NCI-H2196 treated with DMSO at 0.1 percent for 48 hours (cell line): ENCODE results near the gene ANKRD2.
A peak's percentile ranks its signal among the peaks of the same experiment; 100 is the strongest.
"Not testable (repeated sequence)": the region's sequence is repeated elsewhere in the genome, so short reads cannot be mapped to it uniquely, and the experiment has no call there.

Experiments used
- DNase-seq: peaks from one replicate; lab custom pipeline; 2025; ENCODE audit not compliant: unreplicated experiment; lab: John Stamatoyannopoulos, UW

ANKRD2 gene, protein sequence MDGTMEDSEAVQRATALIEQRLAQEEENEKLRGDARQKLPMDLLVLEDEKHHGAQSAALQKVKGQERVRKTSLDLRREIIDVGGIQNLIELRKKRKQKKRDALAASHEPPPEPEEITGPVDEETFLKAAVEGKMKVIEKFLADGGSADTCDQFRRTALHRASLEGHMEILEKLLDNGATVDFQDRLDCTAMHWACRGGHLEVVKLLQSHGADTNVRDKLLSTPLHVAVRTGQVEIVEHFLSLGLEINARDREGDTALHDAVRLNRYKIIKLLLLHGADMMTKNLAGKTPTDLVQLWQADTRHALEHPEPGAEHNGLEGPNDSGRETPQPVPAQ

DNA sequence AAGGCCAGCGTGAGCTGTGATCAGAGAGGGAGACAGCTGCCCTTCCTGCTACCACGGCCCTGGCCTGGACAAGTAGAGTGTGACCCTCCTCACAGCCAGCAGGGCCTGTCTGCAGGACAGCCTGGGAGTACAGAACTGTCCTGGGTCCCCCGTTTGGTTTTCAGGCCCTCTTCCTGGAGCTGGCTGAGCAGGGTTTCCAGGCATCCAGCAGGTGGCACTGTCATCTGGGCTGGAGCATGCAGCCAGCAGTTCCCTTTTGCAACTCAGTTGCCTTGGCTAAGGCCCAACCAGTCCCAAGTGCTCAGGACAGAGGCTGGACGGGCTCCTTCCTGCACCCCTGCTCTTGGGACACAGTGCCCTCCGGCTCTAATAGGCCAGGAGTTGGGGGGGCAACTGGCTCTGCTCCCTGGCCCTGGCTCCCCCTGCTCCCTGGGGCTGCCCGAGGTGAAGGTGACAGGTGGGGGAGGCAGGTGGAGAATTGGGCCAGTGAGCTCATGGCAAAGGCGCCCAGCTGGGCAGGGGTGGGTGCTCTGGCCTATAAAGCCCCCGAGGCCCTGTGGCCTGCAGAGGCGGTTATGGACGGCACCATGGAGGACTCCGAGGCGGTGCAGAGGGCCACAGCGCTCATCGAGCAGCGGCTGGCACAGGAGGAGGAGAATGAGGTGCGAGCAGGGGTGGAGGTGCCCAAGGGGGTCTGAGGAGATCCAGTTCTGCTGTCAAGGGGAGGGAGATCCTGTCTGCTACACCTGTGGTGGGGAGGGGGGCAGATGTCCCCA, at the start of gene ANKRD2:
TSS of gene ANKRD2 (plus strand) at position 566 of the 776 bp plus-strand sequence. CDS start at position 576, 10 bp downstream.
- peak; percentile 5 for DNase-seq

DNA sequence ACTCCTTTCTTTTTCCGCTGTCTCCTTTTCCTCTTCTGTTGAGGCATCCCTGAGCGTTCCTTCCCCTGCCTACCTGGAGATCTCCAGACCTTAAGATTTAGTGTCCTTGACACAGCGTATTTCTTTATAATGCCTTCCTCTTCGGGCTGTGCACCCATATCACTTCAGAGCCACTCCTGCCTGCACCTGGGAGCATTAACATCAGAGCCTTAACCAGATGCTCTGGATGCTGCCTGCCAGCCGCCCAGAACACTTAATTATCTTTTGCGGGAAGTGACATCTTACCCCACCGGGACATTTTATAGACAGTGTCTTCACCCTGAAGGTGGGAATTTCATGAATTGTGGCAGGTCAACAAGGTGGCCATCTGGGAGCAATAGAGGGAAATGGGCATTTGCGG, 49.6 kb upstream of the ANKRD2 start:
- no peak for DNase-seq

DNA sequence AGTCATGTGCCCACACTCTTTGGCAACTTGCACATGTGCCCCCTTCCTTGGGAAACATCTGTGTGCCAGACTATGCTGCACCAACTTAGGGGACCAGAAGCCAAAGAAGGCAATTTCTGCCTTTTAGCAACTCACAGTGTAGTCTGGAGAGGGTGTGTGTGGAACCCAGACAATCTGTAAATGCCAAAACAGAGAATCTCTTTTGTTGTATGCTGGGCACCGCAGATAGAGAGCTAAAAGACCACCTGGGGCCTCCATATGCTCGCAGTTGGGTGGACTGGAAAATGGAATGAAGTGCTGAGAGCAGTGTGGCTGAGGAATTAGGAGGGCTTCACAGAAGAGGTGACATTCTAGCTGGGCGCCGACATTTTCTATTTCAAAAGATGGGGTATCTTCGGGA, 47.5 kb upstream of the ANKRD2 start:
- DNase-seq, result no peak

DNA sequence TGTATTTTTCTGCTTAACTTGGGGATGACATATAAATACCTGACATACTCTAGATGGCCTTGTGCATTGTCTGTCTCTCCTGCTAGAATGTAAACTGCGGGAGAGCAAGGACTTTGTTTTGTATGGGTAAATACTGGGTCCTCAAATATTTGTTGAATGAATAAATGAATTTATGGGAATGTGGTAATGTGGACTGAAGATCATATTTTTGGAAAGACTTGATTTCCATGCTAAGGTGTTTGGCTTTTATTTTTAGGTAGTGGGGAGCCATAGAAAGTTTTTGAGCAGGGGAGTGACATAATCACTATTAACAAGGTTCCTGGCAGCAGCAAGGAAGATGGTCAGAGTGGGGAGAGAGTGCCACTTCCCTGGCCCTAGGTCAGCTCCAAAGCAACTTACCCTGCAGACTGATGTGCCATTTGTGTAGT, 46.9 kb upstream of the ANKRD2 start:
- no peak for DNase-seq

DNA sequence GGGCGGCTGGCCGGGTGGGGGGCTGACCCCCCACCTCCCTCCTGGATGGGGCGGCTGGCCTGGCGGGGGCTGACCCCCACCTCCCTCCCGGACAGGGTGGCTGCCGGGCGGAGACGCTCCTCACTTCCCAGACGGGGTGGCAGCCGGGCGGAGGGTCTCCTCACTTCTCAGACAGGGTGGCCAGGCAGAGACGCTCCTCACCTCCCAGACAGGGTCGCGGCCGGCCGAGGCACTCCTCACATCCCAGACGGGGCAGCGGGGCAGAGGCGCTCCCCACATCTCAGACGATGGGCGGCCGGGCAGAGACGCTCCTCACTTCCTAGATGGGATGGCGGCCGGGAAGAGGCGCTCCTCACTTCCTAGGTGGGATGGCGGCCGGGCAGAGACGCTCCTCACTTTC, 43.7 kb upstream of the ANKRD2 start:
- not testable (repeated sequence) for DNase-seq

DNA sequence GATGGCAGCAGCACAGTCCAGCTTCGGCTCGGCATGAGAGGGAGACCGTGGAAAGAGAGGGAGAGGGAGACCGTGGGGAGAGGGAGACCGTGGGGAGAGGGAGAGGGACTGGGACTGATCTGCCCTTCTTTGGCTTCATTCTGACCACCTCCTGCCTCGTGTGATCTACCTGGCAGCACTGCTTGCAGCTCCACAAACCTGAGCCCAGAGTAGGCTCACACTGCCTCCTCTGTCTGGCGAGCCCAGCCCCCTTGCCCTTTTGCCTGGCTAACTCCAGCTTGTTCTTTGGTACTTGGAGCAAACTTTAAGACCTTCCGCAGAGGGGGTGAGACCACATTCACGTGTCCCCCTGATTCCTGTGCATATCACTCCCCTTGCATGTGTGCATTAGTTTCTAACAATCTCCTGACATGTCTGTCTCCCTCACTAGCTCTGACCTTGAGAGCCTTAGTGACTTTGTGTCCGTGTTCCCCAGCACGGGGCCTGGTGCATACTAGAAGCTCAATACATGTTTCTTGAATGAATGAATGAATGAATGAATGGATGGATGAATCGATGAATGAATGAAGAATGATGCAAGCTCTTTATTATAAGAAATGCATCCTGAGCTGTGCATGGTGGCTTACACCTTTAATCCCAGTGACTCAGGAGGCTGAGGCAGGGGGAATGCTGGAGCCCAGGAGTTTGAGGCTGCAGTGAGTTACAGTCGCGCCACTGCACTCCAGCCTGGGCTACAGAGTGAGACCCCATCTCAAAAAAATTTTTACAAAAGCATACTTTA, 42.7 kb upstream of the ANKRD2 start:
- no peak for DNase-seq

DNA sequence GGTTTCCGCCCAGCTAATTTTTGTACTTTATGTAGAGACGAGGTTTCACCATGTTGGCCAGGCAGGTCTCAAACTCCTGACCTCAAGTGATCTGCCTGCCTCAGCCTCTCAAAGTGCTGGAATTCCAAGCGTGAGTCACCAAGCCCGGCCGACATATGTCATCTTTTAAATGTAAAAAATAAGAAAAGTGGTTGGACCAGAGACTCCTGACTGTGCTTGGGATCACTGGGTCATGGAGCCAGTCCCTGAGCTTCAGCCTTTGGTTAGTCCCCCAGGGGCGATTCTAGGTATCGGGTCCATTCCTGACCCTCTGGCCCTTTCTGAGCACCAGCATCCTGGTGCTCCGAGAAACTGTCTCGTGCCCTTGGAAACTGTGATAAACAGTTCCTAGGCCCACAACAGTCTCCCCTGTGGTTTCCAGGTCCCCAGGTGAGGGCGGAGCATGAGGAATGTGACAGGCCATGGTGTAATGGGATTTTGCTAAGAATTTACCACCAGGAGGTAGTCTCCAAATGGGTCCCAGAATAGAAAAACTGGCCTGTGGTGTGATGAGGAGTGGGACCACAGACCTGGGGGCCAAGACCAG, 41.1 kb upstream of the ANKRD2 start:
- no peak for DNase-seq

DNA sequence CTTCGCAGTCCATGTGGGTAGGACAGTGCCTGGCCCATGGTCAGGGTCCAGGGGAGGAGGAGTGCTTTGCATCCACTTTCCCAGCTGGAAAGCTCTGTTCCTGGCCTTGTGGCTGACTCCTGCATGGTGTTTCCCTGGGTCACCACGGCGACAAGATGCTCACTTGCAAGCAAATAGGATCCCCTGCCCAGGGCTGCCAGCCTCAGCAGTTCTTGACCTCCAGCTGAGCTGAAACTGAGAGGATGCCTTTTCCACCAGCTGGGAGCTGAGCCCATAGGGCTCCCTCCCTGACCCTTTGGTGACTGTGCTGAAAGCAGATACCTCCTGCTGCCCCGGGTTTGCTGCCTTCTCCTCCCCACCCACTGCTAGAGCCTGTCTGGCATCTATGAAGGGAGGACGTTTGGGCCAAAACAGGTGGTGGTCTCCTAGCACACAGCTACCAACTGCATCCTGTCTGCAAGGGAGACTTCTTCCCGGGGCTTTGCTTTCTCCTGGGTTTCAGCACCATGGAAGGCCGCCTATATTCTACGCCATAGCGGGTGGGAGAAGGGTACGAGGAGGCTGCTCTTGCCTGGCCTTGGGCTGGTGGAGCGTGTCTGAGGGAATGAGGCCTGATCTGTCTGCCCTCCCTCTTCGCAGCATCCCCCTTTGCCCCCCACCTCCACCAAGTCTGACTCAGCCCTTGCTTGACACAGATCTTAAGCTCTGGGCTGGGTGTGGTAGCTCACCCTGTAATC, 39.5 kb upstream of the ANKRD2 start:
- peak; percentile 18 for DNase-seq

DNA sequence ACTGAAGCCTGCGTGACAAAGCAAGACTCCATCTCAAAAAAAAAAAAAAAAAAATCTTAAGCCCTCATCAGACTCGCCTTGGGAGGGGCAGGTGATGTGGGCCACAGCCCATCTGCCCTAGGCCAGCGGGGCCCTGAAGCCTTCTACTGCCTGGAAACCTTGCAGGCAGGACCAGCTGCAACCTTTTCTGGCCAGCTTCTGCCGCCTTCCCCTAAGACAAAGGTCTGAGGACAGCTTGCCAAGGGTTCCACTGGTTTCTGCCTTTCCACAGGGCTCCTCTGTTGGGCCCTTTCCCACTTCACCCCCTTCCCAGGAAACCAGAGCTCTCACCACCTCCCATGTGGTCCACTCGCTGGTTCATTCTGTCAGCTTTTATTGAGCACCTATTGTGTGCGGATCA, 38.7 kb upstream of the ANKRD2 start:
- no peak for DNase-seq

DNA sequence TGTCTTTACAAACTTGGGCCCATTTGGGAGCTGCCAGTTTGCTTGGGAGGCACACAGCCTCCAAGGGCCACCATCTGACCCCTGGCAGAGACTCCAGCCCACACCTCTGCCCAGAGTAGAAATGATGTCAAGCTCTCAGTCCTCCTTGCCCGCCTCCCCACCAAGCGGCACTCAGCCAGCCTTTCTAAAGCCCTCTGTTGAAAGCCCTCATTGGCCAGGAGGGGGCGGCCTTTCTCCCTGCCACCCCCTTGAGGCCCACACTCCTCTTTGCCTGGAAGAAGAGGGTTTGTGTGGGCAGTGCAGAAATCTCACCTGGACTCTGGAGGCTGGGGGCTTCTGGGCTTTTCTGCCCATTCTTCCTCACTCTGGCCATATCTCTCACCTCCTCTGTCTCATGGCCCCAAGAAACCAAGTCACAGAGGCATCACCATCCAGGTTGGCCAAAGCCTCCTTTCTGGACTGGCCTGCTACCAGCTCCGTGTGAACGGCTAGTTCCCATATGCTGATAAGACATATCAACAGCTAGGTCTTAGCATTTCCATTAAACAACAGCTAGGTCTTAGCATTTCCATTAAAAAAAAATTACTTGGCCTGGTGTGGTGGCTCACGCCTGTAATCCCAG, 37.7 kb upstream of the ANKRD2 start:
- DNase-seq, result no peak

DNA sequence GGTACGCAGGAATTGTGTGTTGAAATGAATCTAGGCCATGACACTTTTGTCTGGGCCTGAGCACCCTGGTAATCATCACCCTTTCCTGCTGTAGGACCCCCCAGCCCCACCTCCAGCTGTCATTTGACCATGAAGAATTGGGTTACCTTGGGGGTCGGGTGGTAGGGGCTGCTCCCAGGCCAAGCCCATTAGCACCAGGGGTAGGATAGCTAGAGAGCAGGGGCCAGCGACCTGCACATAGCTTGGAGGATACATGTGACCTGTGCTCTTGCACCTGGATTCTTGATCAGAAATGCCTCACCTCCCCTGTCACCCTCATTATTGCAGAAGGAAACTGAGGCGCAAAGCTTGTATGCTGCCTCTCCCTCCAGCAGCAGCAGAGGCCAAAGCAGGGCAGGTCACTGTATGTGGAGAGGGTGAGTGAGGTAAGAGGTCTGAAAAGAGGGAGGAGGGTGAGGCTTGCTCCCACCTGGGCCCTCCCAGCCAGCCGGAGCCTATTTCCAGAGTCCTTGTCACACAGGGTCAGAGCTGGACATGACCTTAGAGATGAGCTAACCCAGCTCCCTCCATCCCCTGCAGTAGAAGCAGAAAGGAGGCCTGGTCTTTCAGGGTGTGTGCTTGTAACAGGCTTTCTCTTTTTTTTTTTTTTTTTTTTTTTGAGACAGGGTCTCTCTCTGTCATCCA, 35.3 kb upstream of the ANKRD2 start:
- DNase-seq, result no peak

DNA sequence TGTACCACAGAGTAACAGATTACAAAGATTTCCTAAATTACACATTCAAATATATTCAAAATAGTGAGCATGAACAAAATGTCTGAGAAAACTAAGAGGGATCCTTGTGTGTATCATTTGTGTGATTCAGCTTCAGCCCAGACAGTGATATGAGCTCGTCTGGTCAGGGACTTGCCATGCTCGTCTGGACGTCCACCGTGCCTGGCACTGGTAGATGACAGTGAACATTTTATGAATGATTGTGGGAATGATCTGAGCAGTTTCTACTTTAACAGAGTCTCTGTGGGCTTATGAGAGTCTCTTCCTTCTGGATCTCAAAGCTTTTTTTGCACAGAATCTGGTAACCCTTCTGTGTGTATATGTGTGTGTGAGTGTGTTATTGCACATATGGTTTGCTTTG, 34.2 kb upstream of the ANKRD2 start:
- DNase-seq, result no peak

DNA sequence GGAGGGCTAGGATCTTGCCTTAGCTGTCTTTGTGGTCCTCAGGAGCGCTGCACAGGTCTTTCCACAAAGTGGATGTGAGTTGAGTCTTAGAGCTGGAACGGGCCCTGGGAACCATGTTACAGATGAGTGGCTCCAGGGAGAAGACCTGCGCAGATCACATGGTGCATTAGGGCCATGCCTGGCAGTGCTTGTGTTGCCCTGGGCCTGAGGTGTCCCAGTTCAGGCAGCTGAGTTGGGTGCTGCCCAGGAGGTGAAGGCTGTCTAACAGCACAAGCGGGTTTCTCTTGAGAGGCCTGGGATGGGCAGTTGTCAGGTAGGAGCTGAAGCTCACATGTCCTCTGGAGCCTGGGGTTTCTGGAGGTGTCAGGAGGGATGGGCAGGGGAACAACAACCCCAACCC, 33.7 kb upstream of the ANKRD2 start:
- DNase-seq, result no peak

DNA sequence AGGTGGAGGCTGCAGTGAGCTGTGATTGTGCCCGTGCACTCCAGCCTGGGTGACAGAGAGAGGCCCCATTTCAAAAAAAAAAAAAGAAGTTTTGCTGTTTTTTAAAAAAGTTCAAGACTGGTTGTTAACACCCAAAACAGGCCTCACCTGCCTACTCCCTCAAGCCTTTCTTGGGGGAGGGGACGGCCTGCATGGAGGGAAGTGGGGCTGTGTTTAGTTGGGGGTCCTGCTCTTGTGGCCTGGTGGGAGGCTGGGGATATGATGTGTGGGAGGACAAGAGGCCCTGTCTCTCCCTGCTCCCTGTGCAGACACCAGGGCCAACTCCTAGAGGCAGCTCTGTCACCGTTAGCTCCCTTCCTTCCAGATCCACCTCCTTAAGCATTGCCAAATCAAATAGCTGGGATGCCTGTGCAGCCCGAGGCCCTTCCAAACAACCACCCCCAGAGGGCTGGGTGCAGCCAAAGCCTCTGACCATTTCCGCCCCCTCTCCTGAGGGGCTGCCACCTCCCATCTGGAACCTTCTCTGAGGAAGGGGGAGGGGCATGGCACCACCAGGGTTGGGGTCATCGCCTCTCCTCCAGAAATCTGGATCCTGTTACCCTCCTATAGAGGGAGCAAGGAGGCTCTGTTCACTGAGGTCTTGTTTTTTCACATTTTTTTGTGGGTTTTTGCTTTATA, 32.9 kb upstream of the ANKRD2 start:
- DNase-seq, result no peak

DNA sequence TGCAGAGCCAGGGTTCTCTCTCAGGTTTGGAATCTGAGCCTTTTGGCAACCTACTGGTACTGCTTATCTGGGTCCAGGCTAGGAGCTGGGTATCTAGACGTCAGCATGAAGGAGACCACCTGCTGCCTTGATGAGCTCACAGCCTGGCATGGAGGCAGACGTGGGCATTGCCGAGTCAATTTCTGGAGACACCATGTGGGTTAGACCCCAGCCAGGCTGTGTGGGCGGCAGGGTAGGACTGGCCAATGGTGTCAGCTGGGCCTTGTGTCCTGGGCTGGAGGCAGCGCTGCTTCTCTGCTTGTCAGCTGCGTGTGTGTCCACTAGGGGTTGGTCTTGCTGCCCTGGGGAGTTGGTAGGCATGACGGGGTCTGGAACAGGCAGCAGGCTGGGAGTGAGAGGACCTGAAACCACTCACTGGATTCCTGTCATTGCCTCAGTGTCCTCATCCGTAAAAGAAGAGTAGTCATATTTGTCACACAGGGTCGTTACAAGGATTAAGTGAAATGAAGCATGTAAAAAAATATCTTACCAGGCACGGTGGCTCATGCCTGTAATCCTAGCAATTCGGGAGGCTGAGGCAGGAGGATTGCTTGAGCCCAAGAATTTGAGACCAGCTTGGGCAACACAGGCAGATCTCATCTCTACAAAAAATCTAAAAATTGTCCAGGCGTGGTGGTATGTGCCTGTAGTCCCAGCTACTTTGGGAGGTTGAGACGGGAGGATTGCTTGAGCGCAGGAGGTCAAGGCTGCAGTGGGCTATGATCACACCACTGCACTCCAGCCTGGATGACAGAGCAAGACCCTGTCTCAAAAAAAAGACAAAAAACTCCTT, 31.7 kb upstream of the ANKRD2 start:
- no peak for DNase-seq

DNA sequence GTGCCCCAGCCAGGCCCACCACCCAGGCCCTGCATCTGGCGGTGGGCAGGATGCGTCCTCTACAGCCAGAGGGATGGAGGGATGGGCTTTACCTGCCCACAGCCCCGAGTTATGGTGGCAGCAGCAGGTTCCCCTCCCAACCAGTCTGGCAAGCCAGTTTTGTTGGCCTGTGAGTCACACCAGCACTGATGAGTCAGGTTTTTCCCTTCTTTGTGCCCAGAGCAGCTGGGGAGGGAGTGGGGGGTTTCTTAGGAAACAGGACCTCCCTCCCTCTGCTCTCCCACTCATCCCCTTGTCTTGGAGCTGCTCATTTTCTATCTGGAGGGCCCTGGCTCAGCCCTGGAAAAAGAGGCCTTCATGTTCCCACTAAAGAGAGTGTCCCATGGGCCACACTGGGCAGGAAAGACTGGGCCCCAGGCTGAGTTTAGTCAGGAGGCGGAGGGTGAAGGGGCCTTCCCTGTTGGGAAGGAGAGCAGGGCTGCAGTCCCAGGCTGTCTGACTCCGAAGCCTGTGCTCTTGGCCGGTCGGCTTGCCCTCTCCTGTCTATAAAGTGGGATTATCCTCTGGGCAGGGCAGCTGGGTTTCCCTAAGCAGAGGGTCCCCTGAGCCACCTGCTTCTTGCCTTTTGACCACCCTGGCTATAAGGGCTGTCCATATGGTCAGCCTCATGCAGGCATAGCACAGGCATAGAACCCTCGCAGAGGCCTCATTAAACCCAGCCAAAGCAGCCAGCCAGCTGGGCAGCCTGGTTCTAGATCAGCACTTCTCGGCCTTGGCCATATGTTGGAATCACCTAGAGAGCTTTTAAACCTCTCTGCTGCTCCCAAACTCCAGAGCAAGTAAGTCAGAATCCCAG, 30.2 kb upstream of the ANKRD2 start:
- DNase-seq, result no peak

DNA sequence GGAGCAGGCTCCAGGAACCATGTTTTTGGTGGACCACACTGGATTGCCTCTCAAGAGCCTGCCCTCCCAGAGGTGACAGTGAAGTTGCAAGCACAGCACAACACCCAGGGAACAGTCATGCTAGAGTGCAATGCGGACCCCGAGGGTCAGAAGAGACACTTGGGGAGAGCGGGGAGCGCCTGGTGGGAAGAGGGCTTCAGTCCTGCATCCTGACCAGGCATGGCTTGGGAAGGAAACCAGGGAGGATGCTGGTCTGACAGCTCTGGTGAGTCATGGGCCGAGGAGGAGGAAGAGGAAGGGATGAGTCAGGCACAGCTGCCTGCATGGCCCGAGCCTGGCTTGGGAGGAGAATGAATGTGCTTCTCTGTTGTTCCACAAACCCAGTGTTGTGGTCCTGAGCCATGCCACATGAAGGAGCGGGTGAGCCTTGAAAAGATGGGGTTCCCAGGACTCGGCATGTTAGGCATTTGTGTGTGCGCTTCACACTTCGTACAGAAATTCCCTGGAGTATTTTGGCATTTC, 29.5 kb upstream of the ANKRD2 start:
- no peak for DNase-seq
